Measurements from ENCODE around the gene ZDHHC18.
A peak's percentile ranks its signal among the peaks of the same experiment; 100 is the strongest.

The ZDHHC18 gene

DNA sequence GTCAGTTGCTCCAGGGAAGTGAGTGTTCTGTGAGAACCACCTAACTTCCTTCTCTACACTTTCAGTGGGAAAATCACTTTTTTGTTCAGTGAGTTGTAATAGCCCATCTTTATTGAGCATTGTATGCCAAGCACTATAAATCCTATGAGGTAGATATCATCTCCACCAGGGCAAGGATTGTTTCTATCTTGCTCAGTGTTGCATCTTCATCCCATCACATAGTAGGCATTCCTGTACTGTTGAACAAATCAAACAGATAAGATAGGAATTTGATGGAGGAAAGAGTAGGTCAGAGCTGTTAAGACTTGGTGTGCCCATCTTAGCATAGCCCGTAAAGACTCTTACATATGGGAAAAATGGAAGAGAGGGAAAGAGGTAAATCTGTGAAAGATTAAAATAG is 41.6 kb upstream of the ZDHHC18 start:
- Histone ChIP-seq H2AK5ac (ENCODE audit: low read length) (no peak overlapping the region), H3K4me2 (ENCODE audit: low read length) (no peak overlapping the region), H3K9ac (ENCODE audit: low read length) (no peak overlapping the region), H3K27me3 (ENCODE audit: insufficient read depth, low read length) (no peaks in the 10 kb centered on the region), H3K79me1 (ENCODE audit: low read length) (peaks cover 23% of the 10 kb centered on the region), H2AFZ (ENCODE audit: insufficient read depth, low read length, poor library complexity) (no peak overlapping the region), H3K79me2 (ENCODE audit: control insufficient read depth, insufficient read depth, low read length, poor library complexity) (peaks cover 9% of the 10 kb centered on the region), H2BK120ac (ENCODE audit: insufficient read depth, low read length, poor library complexity) (no peak overlapping the region), H3K4me3 (ENCODE audit: low read depth, low read length) (no peak overlapping the region), H3K23ac (ENCODE audit: low read length) (no peak overlapping the region), H3K4ac (ENCODE audit: low read depth, low read length) (no peak overlapping the region), H4K12ac (ENCODE audit: low read depth, low read length) (no peak overlapping the region), H2BK12ac (ENCODE audit: low read length) (no peak overlapping the region), H3K9me3 (ENCODE audit: insufficient read depth, low read depth, low read length) (no peaks in the 10 kb centered on the region), H3K27ac (ENCODE audit: low read depth, low read length) (no peak overlapping the region), H2BK5ac (ENCODE audit: low read depth, low read length, poor library complexity) (no peak overlapping the region), H4K8ac (ENCODE audit: low read depth, low read length) (no peak overlapping the region), H3K4me1 (ENCODE audit: control insufficient read depth in 1 of 2, insufficient read depth in 2 of 2, low read length in 2 of 2) (peaks cover 26 to 34% of the 10 kb centered on the region in 2 experiments), H3K36me3 (ENCODE audit: control insufficient read depth in 1 of 2, insufficient read depth in 2 of 2, low read length in 2 of 2) (peaks cover 11 to 22% of the 10 kb centered on the region in 2 experiments), H4K91ac (ENCODE audit: low read depth, low read length) (no peak overlapping the region), H3K18ac (ENCODE audit: low read length) (no peak overlapping the region), H3K14ac (ENCODE audit: low read length) (no peak overlapping the region)
- no CpG with 5 or more reads among the region's 1 CpG for WGBS (ENCODE audit: extremely low coverage, insufficient coverage, insufficient read length)
- DNase-seq = peak; percentile 11 to 79

DNA sequence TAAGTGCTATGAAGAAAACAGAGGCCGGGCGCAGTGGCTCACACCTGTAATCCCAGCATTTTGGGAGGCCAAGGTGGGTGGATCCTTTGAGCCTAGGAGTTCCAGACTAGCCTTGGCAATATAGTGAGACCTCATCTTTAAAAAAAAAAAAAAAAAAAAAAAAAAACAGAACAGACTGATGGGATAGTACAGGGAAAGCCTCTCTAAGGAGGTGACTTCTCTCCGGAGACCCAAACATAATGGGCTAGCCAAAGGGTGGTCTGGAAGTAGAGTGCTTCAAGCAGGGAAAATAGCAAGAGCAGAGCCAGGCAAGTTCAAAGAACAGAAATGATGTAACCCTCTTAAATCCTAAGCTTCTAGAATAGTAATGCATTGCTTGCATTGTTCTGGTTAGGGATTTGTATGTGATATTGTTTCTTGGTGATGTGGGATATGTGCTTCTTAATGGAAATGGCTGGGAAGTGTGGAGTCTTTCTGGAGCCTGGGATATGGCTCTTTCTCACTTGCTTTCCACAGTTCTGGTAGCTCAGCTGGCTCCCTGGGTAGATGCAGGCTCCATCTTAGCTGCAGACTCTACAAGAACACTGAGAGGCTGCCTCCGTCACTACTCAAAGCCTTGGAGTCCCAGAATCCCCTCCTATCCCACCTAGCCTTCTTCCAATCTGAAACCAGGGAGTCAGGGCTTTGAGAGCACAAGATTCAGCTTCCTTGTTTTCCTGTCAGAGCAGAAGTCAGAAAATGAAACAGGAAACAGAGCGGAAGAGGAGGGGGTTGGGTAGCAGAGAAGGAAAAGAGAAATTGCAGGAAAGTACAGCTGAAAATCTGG is 40.7 kb upstream of the ZDHHC18 start:
- WGBS (ENCODE audit: extremely low coverage, insufficient coverage, insufficient read length) = no CpG with 5 or more reads among the region's 5 CpGs

DNA sequence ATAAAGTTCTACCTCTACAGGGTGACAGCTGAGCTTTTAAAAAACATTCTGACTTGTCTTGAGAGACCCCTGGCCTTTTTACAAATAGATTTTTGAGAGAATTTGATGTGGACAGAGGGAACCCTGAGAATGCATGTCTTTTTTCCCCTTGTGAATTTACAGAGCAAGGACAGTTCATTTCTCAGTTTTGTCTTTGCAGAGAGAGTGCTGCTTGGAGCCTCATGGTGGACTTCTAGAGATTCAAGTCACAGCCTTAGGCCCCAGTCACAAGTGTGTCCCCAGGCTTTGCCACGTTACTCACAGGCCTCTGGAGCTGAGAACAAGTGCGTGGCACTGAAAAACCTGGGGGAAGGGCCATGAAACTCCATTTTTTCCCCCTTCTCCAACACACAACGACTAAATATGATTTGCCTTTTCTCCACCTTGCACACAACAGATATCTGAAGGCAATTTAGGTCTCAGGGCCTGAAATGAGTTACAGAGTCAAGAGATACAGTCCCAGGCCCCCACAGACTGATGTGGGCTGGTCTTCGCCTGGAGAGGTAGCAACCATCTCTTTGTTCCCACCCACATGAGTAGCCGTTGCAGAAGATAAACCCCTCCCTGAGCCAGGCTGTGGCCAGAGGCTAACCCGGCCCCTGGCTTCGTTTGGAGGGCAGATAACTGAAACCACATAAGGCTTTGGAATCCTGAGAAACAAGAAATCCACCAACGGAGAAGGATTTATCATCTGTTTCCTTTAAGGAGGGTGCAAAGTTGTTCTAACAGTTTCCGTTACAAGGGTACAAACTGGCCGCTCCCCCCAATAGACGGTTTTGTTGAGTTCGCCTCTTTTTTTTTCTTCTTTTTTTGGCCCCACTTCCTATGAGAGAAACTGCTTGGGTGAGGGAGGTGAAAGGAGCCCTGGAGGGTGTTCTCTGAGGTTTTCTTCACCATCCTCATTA is 39.8 kb upstream of the ZDHHC18 start:
- Histone ChIP-seq H3K14ac (ENCODE audit: low read length) (peak overlapping the region; percentile 47), H3K27me3 (ENCODE audit: insufficient read depth, low read length) (no peaks in the 10 kb centered on the region), H4K8ac (ENCODE audit: low read depth, low read length) (peak overlapping the region; percentile 95), H3K23ac (ENCODE audit: low read length) (no peak overlapping the region), H3K4me2 (ENCODE audit: low read length) (peak overlapping the region; percentile 93), H3K9ac (ENCODE audit: low read length) (peak overlapping the region; percentile 73), H4K91ac (ENCODE audit: low read depth, low read length) (peak overlapping the region; percentile 95), H2BK120ac (ENCODE audit: insufficient read depth, low read length, poor library complexity) (peak overlapping the region; percentile 73), H2AK5ac (ENCODE audit: low read length) (peak overlapping the region; percentile 21), H2AFZ (ENCODE audit: insufficient read depth, low read length, poor library complexity) (peak overlapping the region; percentile 9), H3K27ac (ENCODE audit: low read depth, low read length) (peak overlapping the region; percentile 99), H3K79me1 (ENCODE audit: low read length) (peaks cover 23% of the 10 kb centered on the region), H3K4me1 (ENCODE audit: control insufficient read depth in 1 of 2, insufficient read depth in 2 of 2, low read length in 2 of 2) (peaks cover 26 to 34% of the 10 kb centered on the region in 2 experiments), H3K36me3 (ENCODE audit: control insufficient read depth in 1 of 2, insufficient read depth in 2 of 2, low read length in 2 of 2) (peaks cover 0 to 8% of the 10 kb centered on the region in 2 experiments), H3K4me3 (ENCODE audit: low read depth, low read length) (no peak overlapping the region), H4K12ac (ENCODE audit: low read depth, low read length) (peak overlapping the region; percentile 97), H3K79me2 (ENCODE audit: control insufficient read depth, insufficient read depth, low read length, poor library complexity) (peaks cover 9% of the 10 kb centered on the region), H2BK5ac (ENCODE audit: low read depth, low read length, poor library complexity) (peak overlapping the region; percentile 94), H3K4ac (ENCODE audit: low read depth, low read length) (no peak overlapping the region), H3K9me3 (ENCODE audit: insufficient read depth, low read depth, low read length) (no peaks in the 10 kb centered on the region), H3K18ac (ENCODE audit: low read length) (peak overlapping the region; percentile 67), H2BK12ac (ENCODE audit: low read length) (no peak overlapping the region)
- peak; percentile 79 to 87 for DNase-seq
- WGBS (ENCODE audit: extremely low coverage, insufficient coverage, insufficient read length) = no CpG with 5 or more reads among the region's 12 CpGs

More for the DNA sequence above, 40.7 kb upstream of the ZDHHC18 start:
- no peak overlapping the region for H2BK12ac ChIP-seq (ENCODE audit: low read length)
- peak overlapping the region; percentile 55 for H4K8ac ChIP-seq (ENCODE audit: low read depth, low read length)
- H3K9ac ChIP-seq (ENCODE audit: low read length) = no peak overlapping the region
- H3K23ac ChIP-seq (ENCODE audit: low read length) = no peak overlapping the region
- H3K9me3 ChIP-seq (ENCODE audit: insufficient read depth, low read depth, low read length) = no peaks in the 10 kb centered on the region
- peak overlapping the region; percentile 43 for H3K18ac ChIP-seq (ENCODE audit: low read length)
- no peaks in the 10 kb centered on the region for H3K27me3 ChIP-seq (ENCODE audit: insufficient read depth, low read length)
- peak overlapping the region; percentile 13 for H4K12ac ChIP-seq (ENCODE audit: low read depth, low read length)
- H2BK5ac ChIP-seq (ENCODE audit: low read depth, low read length, poor library complexity) = peak overlapping the region; percentile 16
- peaks cover 23% of the 10 kb centered on the region for H3K79me1 ChIP-seq (ENCODE audit: low read length)
- H3K4me3 ChIP-seq (ENCODE audit: low read depth, low read length) = no peak overlapping the region
- H4K91ac ChIP-seq (ENCODE audit: low read depth, low read length) = peak overlapping the region; percentile 40
- H3K27ac ChIP-seq (ENCODE audit: low read depth, low read length) = peak overlapping the region; percentile 99
- peak overlapping the region; percentile 59 for H3K14ac ChIP-seq (ENCODE audit: low read length)
- H3K79me2 ChIP-seq (ENCODE audit: control insufficient read depth, insufficient read depth, low read length, poor library complexity) = peaks cover 9% of the 10 kb centered on the region
- H2AFZ ChIP-seq (ENCODE audit: insufficient read depth, low read length, poor library complexity) = peak overlapping the region; percentile 50
- peak in 1 of 2 donors; percentile 65 for DNase-seq
- H3K36me3 ChIP-seq (ENCODE audit: control insufficient read depth in 1 of 2, insufficient read depth in 2 of 2, low read length in 2 of 2) = peaks cover 2 to 12% of the 10 kb centered on the region in 2 experiments
- peaks cover 26 to 34% of the 10 kb centered on the region in 2 experiments for H3K4me1 ChIP-seq (ENCODE audit: control insufficient read depth in 1 of 2, insufficient read depth in 2 of 2, low read length in 2 of 2)
- H2BK120ac ChIP-seq (ENCODE audit: insufficient read depth, low read length, poor library complexity) = no peak overlapping the region
- peak overlapping the region; percentile 53 for H2AK5ac ChIP-seq (ENCODE audit: low read length)
- peak overlapping the region; percentile 3 for H3K4me2 ChIP-seq (ENCODE audit: low read length)
- no peak overlapping the region for H3K4ac ChIP-seq (ENCODE audit: low read depth, low read length)

DNA sequence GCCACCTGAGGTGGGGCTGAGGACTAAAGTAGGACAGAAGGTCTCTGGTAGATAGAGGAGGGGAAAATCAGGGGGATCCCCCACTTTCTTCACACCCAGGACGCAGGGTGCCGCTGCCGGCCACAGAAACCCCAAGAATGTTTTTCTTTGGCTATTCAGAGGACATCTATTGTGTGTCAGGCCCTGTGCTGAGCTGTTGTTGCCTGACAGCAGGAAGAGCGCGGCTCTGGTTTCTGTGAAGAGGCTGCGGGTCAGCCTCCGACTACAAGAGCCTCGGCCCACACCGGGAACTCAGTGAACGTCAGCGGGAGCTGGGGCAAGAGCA is 39.1 kb upstream of the ZDHHC18 start:
- Histone ChIP-seq H3K4ac (ENCODE audit: low read depth, low read length) (peak overlapping the region; percentile 37), H3K79me1 (ENCODE audit: low read length) (peaks cover 23% of the 10 kb centered on the region), H2BK12ac (ENCODE audit: low read length) (no peak overlapping the region), H3K9ac (ENCODE audit: low read length) (peak overlapping the region; percentile 73), H3K4me2 (ENCODE audit: low read length) (peak overlapping the region; percentile 93), H4K91ac (ENCODE audit: low read depth, low read length) (peak overlapping the region; percentile 95), H2AK5ac (ENCODE audit: low read length) (peak overlapping the region; percentile 21), H4K12ac (ENCODE audit: low read depth, low read length) (peak overlapping the region; percentile 97), H2BK5ac (ENCODE audit: low read depth, low read length, poor library complexity) (peak overlapping the region; percentile 94), H3K27ac (ENCODE audit: low read depth, low read length) (peak overlapping the region; percentile 99), H4K8ac (ENCODE audit: low read depth, low read length) (peak overlapping the region; percentile 95), H3K4me1 (ENCODE audit: control insufficient read depth in 1 of 2, insufficient read depth in 2 of 2, low read length in 2 of 2) (peaks cover 26 to 34% of the 10 kb centered on the region in 2 experiments), H3K23ac (ENCODE audit: low read length) (no peak overlapping the region), H2BK120ac (ENCODE audit: insufficient read depth, low read length, poor library complexity) (peak overlapping the region; percentile 73), H3K9me3 (ENCODE audit: insufficient read depth, low read depth, low read length) (no peaks in the 10 kb centered on the region), H3K14ac (ENCODE audit: low read length) (peak overlapping the region; percentile 47), H2AFZ (ENCODE audit: insufficient read depth, low read length, poor library complexity) (peak overlapping the region; percentile 9), H3K36me3 (ENCODE audit: control insufficient read depth in 1 of 2, insufficient read depth in 2 of 2, low read length in 2 of 2) (peaks cover 0 to 8% of the 10 kb centered on the region in 2 experiments), H3K18ac (ENCODE audit: low read length) (peak overlapping the region; percentile 67), H3K4me3 (ENCODE audit: low read depth, low read length) (peak overlapping the region; percentile 70), H3K27me3 (ENCODE audit: insufficient read depth, low read length) (no peaks in the 10 kb centered on the region), H3K79me2 (ENCODE audit: control insufficient read depth, insufficient read depth, low read length, poor library complexity) (peaks cover 9% of the 10 kb centered on the region)
- no CpG with 5 or more reads among the region's 11 CpGs for WGBS (ENCODE audit: extremely low coverage, insufficient coverage, insufficient read length)
- peak; percentile 71 to 80 for DNase-seq
